Neutrophil (primary cell): ENCODE measurements around the gene BACH2.
"Not testable (repeated sequence)": the region's sequence is repeated elsewhere in the genome, so short reads cannot be mapped to it uniquely, and the experiment has no call there.

Experiments used
- H3K27ac ChIP-seq: fragments of 200-600 bp; sonication (generic); 2 replicates; pipeline ENCODE4 v1.5.1; 2016; ENCODE audit warnings: mild to moderate bottlenecking, moderate library complexity
- H3K27me3 ChIP-seq: fragments of 200-600 bp; sonication (generic); 2 replicates; pipeline ENCODE4 v1.6.0; 2016; ENCODE audit warnings: mild to moderate bottlenecking
- H3K36me3 ChIP-seq: fragments of 200-600 bp; sonication (generic); 2 replicates; pipeline ENCODE4 v1.5.1; 2017
- H3K4me1 ChIP-seq, 2 experiments: fragments of 200-600 bp in 1 of 2; sonication (generic) in 1 of 2; 1 replicate in 1 of 2; 2 replicates in 1 of 2; pipeline versions ENCODE4 v1.5.1 to v1.6.1; 2013 to 2016; ENCODE audit warnings: low read depth in 1 of 2, low read length in 1 of 2, mild to moderate bottlenecking in 1 of 2, moderate library complexity in 1 of 2; ENCODE audit not compliant: control insufficient read depth in 1 of 2, insufficient read depth in 1 of 2
- H3K4me3 ChIP-seq, 2 experiments: fragments of 200-600 bp in 1 of 2; sonication (generic) in 1 of 2; 1 replicate in 1 of 2; 2 replicates in 1 of 2; pipeline ENCODE4 v1.5.1; 2013 to 2016; ENCODE audit warnings: low read depth in 1 of 2, low read length in 1 of 2, mild to moderate bottlenecking in 1 of 2, moderate library complexity in 1 of 2
- H3K9me3 ChIP-seq: fragments of 200-600 bp; sonication (generic); 2 replicates; pipeline ENCODE4 v1.5.1; 2016
- TF ChIP-seq, protein P1 (sequence below): fragments of 200-600 bp; sonication (generic); IDR thresholded peaks from 2 replicates; pipeline ENCODE4 v1.5.1; 2016; ENCODE audit warnings: antibody characterized with exemption

Gene BACH2

GRCh38 chr6:90062051-90062450 is 234.6 kb downstream of the BACH2 start:
- Histone ChIP-seq H3K4me1 (no peaks in the 10 kb centered on the region), H3K27ac (no peak overlapping the region), H3K9me3 (no peaks in the 10 kb centered on the region), H3K4me3 (no peak overlapping the region), H3K27me3 (no peaks in the 10 kb centered on the region), H3K36me3 (no peaks in the 10 kb centered on the region)
- TF ChIP-seq, protein P1, sequence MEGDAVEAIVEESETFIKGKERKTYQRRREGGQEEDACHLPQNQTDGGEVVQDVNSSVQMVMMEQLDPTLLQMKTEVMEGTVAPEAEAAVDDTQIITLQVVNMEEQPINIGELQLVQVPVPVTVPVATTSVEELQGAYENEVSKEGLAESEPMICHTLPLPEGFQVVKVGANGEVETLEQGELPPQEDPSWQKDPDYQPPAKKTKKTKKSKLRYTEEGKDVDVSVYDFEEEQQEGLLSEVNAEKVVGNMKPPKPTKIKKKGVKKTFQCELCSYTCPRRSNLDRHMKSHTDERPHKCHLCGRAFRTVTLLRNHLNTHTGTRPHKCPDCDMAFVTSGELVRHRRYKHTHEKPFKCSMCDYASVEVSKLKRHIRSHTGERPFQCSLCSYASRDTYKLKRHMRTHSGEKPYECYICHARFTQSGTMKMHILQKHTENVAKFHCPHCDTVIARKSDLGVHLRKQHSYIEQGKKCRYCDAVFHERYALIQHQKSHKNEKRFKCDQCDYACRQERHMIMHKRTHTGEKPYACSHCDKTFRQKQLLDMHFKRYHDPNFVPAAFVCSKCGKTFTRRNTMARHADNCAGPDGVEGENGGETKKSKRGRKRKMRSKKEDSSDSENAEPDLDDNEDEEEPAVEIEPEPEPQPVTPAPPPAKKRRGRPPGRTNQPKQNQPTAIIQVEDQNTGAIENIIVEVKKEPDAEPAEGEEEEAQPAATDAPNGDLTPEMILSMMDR, result no peak

- not testable (repeated sequence) for H3K36me3 ChIP-seq, H3K4me1 ChIP-seq, H3K9me3 ChIP-seq, H3K27ac ChIP-seq, H3K27me3 ChIP-seq, H3K4me3 ChIP-seq
Observed at GRCh38 chr6:90059178-90059577, 237.5 kb downstream of the BACH2 start.

- not testable (repeated sequence) for H3K4me1 ChIP-seq, H3K27me3 ChIP-seq, H3K36me3 ChIP-seq, H3K4me3 ChIP-seq, H3K27ac ChIP-seq, H3K9me3 ChIP-seq
Observed at GRCh38 chr6:90055924-90056323, 240.7 kb downstream of the BACH2 start.

DNA sequence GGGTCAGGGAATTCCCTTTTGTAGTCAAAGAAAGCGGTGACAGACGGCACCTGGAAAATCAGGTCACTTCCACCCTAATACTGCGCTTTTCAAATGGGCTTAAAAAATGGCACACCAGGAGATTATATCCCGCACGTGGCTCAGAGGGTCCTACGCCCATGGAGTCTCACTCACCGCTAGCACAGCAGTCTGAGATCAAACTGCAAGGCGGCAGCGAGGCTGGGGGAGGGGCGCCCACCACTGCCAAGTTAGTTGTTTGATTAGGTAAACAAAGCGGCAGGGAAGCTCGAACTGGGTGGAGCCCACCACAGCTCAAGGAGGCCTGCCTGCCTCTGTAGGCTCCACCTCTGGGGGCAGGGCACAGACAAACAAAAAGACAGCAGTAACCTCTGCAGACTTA is 242.4 kb downstream of the BACH2 start:
- not testable (repeated sequence) for H3K36me3 ChIP-seq, H3K4me1 ChIP-seq, H3K4me3 ChIP-seq, H3K27me3 ChIP-seq, H3K27ac ChIP-seq, H3K9me3 ChIP-seq

DNA sequence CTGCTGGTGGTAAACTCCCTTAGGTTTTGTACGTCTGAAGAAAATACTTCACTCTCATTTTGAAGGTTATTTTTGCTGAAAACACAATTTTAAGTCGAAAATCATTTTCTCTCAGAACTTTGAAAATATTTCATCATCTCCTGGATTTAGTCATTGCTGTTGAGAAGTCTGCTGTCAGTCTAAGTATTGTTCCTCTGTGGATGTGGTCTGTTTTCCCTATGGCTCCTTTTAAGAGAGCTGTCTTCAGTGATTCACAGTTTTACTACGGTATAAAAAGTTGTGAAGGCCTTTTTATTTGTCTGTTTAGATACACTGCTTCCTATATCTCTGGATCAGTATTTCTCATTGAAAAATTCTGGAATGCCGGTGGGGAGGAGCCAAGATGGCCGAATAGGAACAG is 243.0 kb downstream of the BACH2 start:
- Histone ChIP-seq H3K27me3 (no peaks in the 10 kb centered on the region), H3K9me3 (no peaks in the 10 kb centered on the region), H3K4me3 (no peak overlapping the region), H3K27ac (no peak overlapping the region), H3K36me3 (no peaks in the 10 kb centered on the region), H3K4me1 (no peaks in the 10 kb centered on the region)
- TF ChIP-seq, protein P1, result no peak

GRCh38 chr6:90049295-90049694 is 247.3 kb downstream of the BACH2 start:
- H3K9me3 ChIP-seq, result no peaks in the 10 kb centered on the region
- no peaks in the 10 kb centered on the region for H3K4me1 ChIP-seq
- no peaks in the 10 kb centered on the region for H3K27me3 ChIP-seq
- H3K27ac ChIP-seq, result no peak overlapping the region
- no peak overlapping the region for H3K4me3 ChIP-seq
- TF ChIP-seq, protein P1, result no peak
- H3K36me3 ChIP-seq, result no peaks in the 10 kb centered on the region

DNA sequence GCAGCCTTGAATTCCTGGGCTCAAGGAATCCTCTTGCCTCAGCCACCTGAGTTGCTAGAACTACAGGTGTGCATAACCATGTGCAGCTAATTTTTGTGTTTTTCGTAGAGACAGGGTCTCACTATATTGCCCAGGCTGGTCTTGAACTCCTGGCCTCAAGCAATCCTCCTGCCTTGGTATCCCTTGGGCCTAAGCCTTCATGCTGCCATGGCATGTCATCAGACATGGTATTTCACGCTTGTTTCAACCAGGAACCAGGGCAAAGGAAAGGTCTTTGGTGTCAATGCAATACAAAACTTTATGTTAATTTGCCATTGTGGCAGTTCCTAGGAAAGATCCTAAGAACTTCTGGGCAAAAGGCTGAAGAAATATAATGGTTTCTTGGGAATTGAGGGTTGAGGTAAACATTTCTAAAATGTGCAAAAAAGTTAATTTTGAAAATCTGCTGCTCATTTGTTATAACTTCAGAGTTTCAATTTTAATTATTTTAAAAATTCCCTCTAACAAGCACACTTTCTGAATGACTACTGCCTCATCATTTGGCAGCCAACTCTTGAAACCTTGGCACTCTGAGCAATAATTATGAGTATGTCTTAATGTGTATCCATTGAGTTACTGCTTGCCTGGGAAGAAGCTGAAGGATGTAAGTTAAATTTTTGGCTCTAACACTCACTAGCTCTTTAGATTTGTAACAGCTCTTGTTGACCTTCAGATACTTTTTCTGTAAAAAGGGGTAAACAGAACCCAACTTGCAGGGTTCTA is 248.3 kb downstream of the BACH2 start:
- no peaks in the 10 kb centered on the region for H3K4me1 ChIP-seq
- TF ChIP-seq, protein P1, result no peak
- no peaks in the 10 kb centered on the region for H3K27me3 ChIP-seq
- no peaks in the 10 kb centered on the region for H3K9me3 ChIP-seq
- no peak overlapping the region for H3K27ac ChIP-seq
- no peaks in the 10 kb centered on the region for H3K36me3 ChIP-seq
- no peak overlapping the region for H3K4me3 ChIP-seq
